IgD-negative memory B cell (primary cell): ENCODE results near the gene ZNF547. TPM values are rescaled to one million over a fixed set of nuclear protein-coding genes. Genes with fewer than 3 reads are reported as not detected.
"Not testable (repeated sequence)": the region's sequence is repeated elsewhere in the genome, so short reads cannot be mapped to it uniquely, and the experiment has no call there.

Source experiments
- H3K27ac Mint-ChIP-seq, 3 donors: one replicate each; pipeline ENCODE4 v1.8.0; 2020 to 2022; ENCODE audit warnings: mild to moderate bottlenecking in 3 of 3, mixed read lengths in 3 of 3, moderate library complexity in 1 of 3
- H3K27me3 Mint-ChIP-seq: one replicate; pipeline ENCODE4 v1.8.0; 2021; ENCODE audit warnings: mixed read lengths
- H3K36me3 Mint-ChIP-seq: one replicate; pipeline ENCODE4 v1.8.0; 2020; ENCODE audit warnings: mild to moderate bottlenecking, mixed read lengths
- H3K4me1 Mint-ChIP-seq, 3 donors: one replicate each; pipeline ENCODE4 v1.8.0; 2020 to 2022; ENCODE audit warnings: mixed read lengths in 3 of 3, mild to moderate bottlenecking in 1 of 3
- H3K4me3 Mint-ChIP-seq, 4 donors: one replicate each; pipeline ENCODE4 v1.8.0; 2020 to 2022; ENCODE audit warnings: mild to moderate bottlenecking in 4 of 4, mixed read lengths in 4 of 4, moderate library complexity in 3 of 4
- H3K9me3 Mint-ChIP-seq, 3 donors: one replicate each; pipeline ENCODE4 v1.8.0; 2020 to 2021; ENCODE audit warnings: mixed read lengths in 3 of 3, mild to moderate bottlenecking in 1 of 3
- polyA plus RNA-seq: library from polyadenylated mRNA; unstranded; fragments of 300-500 nt; fragmentation: Illumina TruSeq; gene quantifications from one replicate; pipeline ENCODE4 v1.2.3, GENCODE V29; 2021

Gene ZNF547
- polyA plus RNA-seq, 1 donor from 2014 or later = 1.5 TPM

- Mint-ChIP-seq H3K9me3 (peaks cover 12 to 23% (median 18%) of the 10 kb centered on the region in 3 donors), H3K36me3 (peaks cover 18% of the 10 kb centered on the region), H3K4me1 (peaks cover 20 to 28% (median 23%) of the 10 kb centered on the region in 3 donors), H3K4me3 (peak within 1 kb of the TSS; percentile 97 to 99 (median 98)), H3K27me3 (peaks cover 5% of the 10 kb centered on the region), H3K27ac (peak within 1 kb of the TSS; percentile 79 to 98 (median 90))
Measured at GRCh38 chr19:57350877-57351805, 12.2 kb upstream of the ZNF547 start, which contains the start of gene ZNF304. Gene ZNF304, plus strand, starts transcription at chr19:57351271. Its CDS starts 394 bp downstream, at chr19:57351665.

GRCh38 chr19:57351867-57352266 lies 11.5 kb upstream of the ZNF547 start:
- Mint-ChIP-seq H3K27ac (peak overlapping the region in 2 of 3 donors; percentile 79 to 98), H3K4me3 (peak overlapping the region; percentile 97 to 99 (median 98)), H3K36me3 (peaks cover 24% of the 10 kb centered on the region), H3K27me3 (no peaks in the 10 kb centered on the region), H3K4me1 (peaks cover 20 to 28% (median 23%) of the 10 kb centered on the region in 3 donors), H3K9me3 (peaks cover 12 to 28% (median 21%) of the 10 kb centered on the region in 3 donors)

GRCh38 chr19:57355916-57356315 lies 7.4 kb upstream of the ZNF547 start:
- Mint-ChIP-seq H3K9me3 (peaks cover 14 to 37% (median 24%) of the 10 kb centered on the region in 3 donors), H3K4me1 (peaks cover 18 to 24% (median 22%) of the 10 kb centered on the region in 3 donors), H3K36me3 (peaks cover 32% of the 10 kb centered on the region), H3K27me3 (no peaks in the 10 kb centered on the region), H3K4me3 (peak overlapping the region in 1 of 4 donors; percentile 66), H3K27ac (no peak overlapping the region)

- H3K27me3 Mint-ChIP-seq = no peaks in the 10 kb centered on the region
- H3K9me3 Mint-ChIP-seq = peaks cover 13 to 34% (median 21%) of the 10 kb centered on the region in 3 donors
- H3K4me1 Mint-ChIP-seq = peaks cover 5 to 14% (median 11%) of the 10 kb centered on the region in 3 donors
- H3K27ac Mint-ChIP-seq = no peak overlapping the region
- H3K4me3 Mint-ChIP-seq = peak overlapping the region in 1 of 4 donors; percentile 28
- H3K36me3 Mint-ChIP-seq = peaks cover 28% of the 10 kb centered on the region
Measured at GRCh38 chr19:57357406-57357805, 5.9 kb upstream of the ZNF547 start.

GRCh38 chr19:57359300-57359699 lies 4.1 kb upstream of the ZNF547 start:
- H3K9me3 Mint-ChIP-seq = peaks cover 8 to 29% (median 15%) of the 10 kb centered on the region in 3 donors
- H3K36me3 Mint-ChIP-seq = peaks cover 31% of the 10 kb centered on the region
- H3K27me3 Mint-ChIP-seq = no peaks in the 10 kb centered on the region
- H3K27ac Mint-ChIP-seq = no peak overlapping the region
- peaks cover 13 to 20% (median 15%) of the 10 kb centered on the region in 3 donors for H3K4me1 Mint-ChIP-seq
- H3K4me3 Mint-ChIP-seq = no peak overlapping the region

- no peak overlapping the region for H3K27ac Mint-ChIP-seq
- peaks cover 3 to 12% (median 7%) of the 10 kb centered on the region in 3 donors for H3K9me3 Mint-ChIP-seq
- H3K4me1 Mint-ChIP-seq = peaks cover 12 to 20% (median 15%) of the 10 kb centered on the region in 3 donors
- no peaks in the 10 kb centered on the region for H3K27me3 Mint-ChIP-seq
- H3K4me3 Mint-ChIP-seq = peak overlapping the region in 3 of 4 donors; percentile 82 to 96 (median 84)
- H3K36me3 Mint-ChIP-seq = peaks cover 12% of the 10 kb centered on the region
Measured at GRCh38 chr19:57362419-57362818, 932 bp upstream of the ZNF547 start.

- Mint-ChIP-seq H3K27me3 (no peaks in the 10 kb centered on the region), H3K27ac (peak overlapping the region; percentile 89 to 99 (median 96)), H3K4me3 (peak overlapping the region; percentile 82 to 96 (median 88)), H3K36me3 (peaks cover 16% of the 10 kb centered on the region), H3K4me1 (peaks cover 12 to 20% (median 15%) of the 10 kb centered on the region in 3 donors), H3K9me3 (peaks cover 0 to 12% (median 4%) of the 10 kb centered on the region in 3 donors)
Measured at GRCh38 chr19:57363688-57364181, 384 bp downstream of the ZNF547 start.

- peaks cover 12 to 18% (median 14%) of the 10 kb centered on the region in 3 donors for H3K4me1 Mint-ChIP-seq
- H3K4me3 Mint-ChIP-seq = peak overlapping the region in 1 of 4 donors; percentile 19
- H3K27ac Mint-ChIP-seq = no peak overlapping the region
- H3K9me3 Mint-ChIP-seq = peaks cover 0 to 4% (median 3%) of the 10 kb centered on the region in 3 donors
- H3K36me3 Mint-ChIP-seq = peaks cover 31% of the 10 kb centered on the region
- H3K27me3 Mint-ChIP-seq = peaks cover 1% of the 10 kb centered on the region
Measured at GRCh38 chr19:57366776-57367175, 3.4 kb downstream of the ZNF547 start.

GRCh38 chr19:57374179-57374578 lies 10.8 kb downstream of the ZNF547 start:
- Mint-ChIP-seq H3K36me3 (peaks cover 60% of the 10 kb centered on the region), H3K9me3 (peaks cover 9 to 29% (median 11%) of the 10 kb centered on the region in 3 donors), H3K27ac (no peak overlapping the region), H3K27me3 (peaks cover 1% of the 10 kb centered on the region), H3K4me3 (no peak overlapping the region), H3K4me1 (peaks cover 0 to 2% (median 2%) of the 10 kb centered on the region in 3 donors)

GRCh38 chr19:57374647-57375046 lies 11.3 kb downstream of the ZNF547 start:
- not testable (repeated sequence) for H3K27ac Mint-ChIP-seq, H3K4me1 Mint-ChIP-seq, H3K27me3 Mint-ChIP-seq
- peaks cover 9 to 33% (median 16%) of the 10 kb centered on the region in 3 donors for H3K9me3 Mint-ChIP-seq
- peak overlapping the region in 1 of 4 donors; percentile 63 for H3K4me3 Mint-ChIP-seq
- H3K36me3 Mint-ChIP-seq = peaks cover 58% of the 10 kb centered on the region

- no peaks in the 10 kb centered on the region for H3K27me3 Mint-ChIP-seq
- H3K4me1 Mint-ChIP-seq = peaks cover 0 to 2% (median 0%) of the 10 kb centered on the region in 3 donors
- H3K9me3 Mint-ChIP-seq = peaks cover 9 to 35% (median 25%) of the 10 kb centered on the region in 3 donors
- H3K27ac Mint-ChIP-seq = no peak overlapping the region
- H3K4me3 Mint-ChIP-seq = peak overlapping the region in 1 of 4 donors; percentile 27
- H3K36me3 Mint-ChIP-seq = peaks cover 50% of the 10 kb centered on the region
Measured at GRCh38 chr19:57376151-57376550, 12.8 kb downstream of the ZNF547 start.

- peaks cover 0 to 2% (median 0%) of the 10 kb centered on the region in 3 donors for H3K4me1 Mint-ChIP-seq
- H3K4me3 Mint-ChIP-seq = no peak overlapping the region
- peaks cover 9 to 33% (median 25%) of the 10 kb centered on the region in 3 donors for H3K9me3 Mint-ChIP-seq
- peaks cover 39% of the 10 kb centered on the region for H3K36me3 Mint-ChIP-seq
- H3K27me3 Mint-ChIP-seq = no peaks in the 10 kb centered on the region
- H3K27ac Mint-ChIP-seq = no peak overlapping the region
Measured at GRCh38 chr19:57377498-57378146, 14.3 kb downstream of the ZNF547 start.

GRCh38 chr19:57380923-57381322 lies 17.6 kb downstream of the ZNF547 start:
- H3K4me3 Mint-ChIP-seq = no peak overlapping the region
- H3K9me3 Mint-ChIP-seq = peaks cover 9 to 23% (median 20%) of the 10 kb centered on the region in 3 donors
- no peaks in the 10 kb centered on the region for H3K4me1 Mint-ChIP-seq
- H3K27ac Mint-ChIP-seq = no peak overlapping the region
- H3K27me3 Mint-ChIP-seq = no peaks in the 10 kb centered on the region
- peaks cover 18% of the 10 kb centered on the region for H3K36me3 Mint-ChIP-seq

GRCh38 chr19:57382806-57383488 lies 19.6 kb downstream of the ZNF547 start:
- H3K27ac Mint-ChIP-seq = no peak overlapping the region
- H3K4me1 Mint-ChIP-seq = no peaks in the 10 kb centered on the region
- no peaks in the 10 kb centered on the region for H3K27me3 Mint-ChIP-seq
- H3K36me3 Mint-ChIP-seq = peaks cover 3% of the 10 kb centered on the region
- no peak overlapping the region for H3K4me3 Mint-ChIP-seq
- peaks cover 5 to 21% (median 19%) of the 10 kb centered on the region in 3 donors for H3K9me3 Mint-ChIP-seq
